WERI-Rb-1 (cell line): ENCODE data around the gene ADGRG3.

Experiments
- DNase-seq: peaks from one replicate; pipeline ENCODE4 v3.0.0-alpha.2; 2020
- H3K27ac ChIP-seq: fragments of 250-450 bp; sonication (Bioruptor Pico); 2 replicates; pipeline ENCODE4 v1.5.1; 2020; ENCODE audit warnings: mild to moderate bottlenecking, moderate library complexity
- H3K27me3 ChIP-seq: fragments of 250-450 bp; sonication (Bioruptor Pico); 2 replicates; pipeline ENCODE4 v1.5.1; 2021; ENCODE audit warnings: mild to moderate bottlenecking, low read depth, moderate library complexity; ENCODE audit not compliant: insufficient read depth, severe bottlenecking
- H3K36me3 ChIP-seq: fragments of 250-450 bp; sonication (Bioruptor Pico); 2 replicates; pipeline ENCODE4 v1.5.1; 2020; ENCODE audit warnings: mild to moderate bottlenecking, moderate library complexity
- H3K4me3 ChIP-seq: 2 replicates; pipeline ENCODE4 v1.5.1; 2011; ENCODE audit warnings: low read depth, mild to moderate bottlenecking, control low read depth, low read length
- H3K9me3 ChIP-seq: fragments of 250-450 bp; sonication (Bioruptor Pico); 2 replicates; pipeline ENCODE4 v1.5.1; 2021; ENCODE audit warnings: mild to moderate bottlenecking, moderate library complexity; ENCODE audit not compliant: severe bottlenecking
- CTCF ChIP-seq: IDR thresholded peaks from 2 replicates; pipeline ENCODE4 v1.5.1; 2011; ENCODE audit warnings: low read depth, mild to moderate bottlenecking, control low read depth, inconsistent platforms, low read length

The ADGRG3 gene

DNA sequence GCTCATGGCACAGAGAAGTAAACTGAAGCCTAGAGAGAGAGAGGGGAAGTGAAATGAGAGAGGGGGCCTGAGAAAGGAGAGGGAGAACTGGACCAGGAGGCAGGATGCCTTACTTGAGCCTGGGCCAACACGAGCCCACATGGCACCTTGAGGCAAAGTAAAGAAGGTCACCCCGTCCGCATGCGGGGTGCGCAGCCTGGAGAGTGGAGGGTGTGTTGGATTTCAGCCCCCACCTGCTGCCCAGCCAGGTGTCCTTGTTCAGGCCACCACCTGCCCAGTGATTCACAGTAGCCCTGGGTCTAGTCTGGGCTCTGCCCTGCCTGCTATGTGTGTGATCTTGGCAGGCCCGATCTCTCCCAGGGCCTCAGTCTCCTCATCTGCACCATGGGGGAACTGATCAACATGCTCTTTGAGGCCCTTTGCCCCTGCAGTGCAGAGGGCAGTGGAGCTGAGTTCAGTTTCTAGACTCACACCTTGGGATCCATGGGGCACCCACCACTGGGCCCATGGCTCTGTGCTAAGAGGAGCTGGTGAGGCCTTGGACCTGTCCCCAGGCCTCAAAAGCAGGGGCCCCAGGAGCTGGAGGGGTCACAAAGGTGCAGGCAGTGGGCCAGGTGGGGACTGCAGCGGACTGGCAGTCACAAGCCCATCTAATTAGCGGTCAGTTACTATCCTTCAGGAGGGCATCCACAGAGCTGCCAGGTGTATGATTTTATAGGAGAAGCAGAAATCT is 16.7 kb downstream of the ADGRG3 start:
- no peak for TF ChIP-seq CTCF
- Histone ChIP-seq H3K36me3 (no peaks in the 10 kb centered on the region), H3K9me3 (no peaks in the 10 kb centered on the region), H3K27me3 (no peaks in the 10 kb centered on the region), H3K4me3 (no peak overlapping the region), H3K27ac (no peak overlapping the region)
- no peak for DNase-seq

- no peaks in the 10 kb centered on the region for H3K27me3 ChIP-seq
- H3K9me3 ChIP-seq: no peaks in the 10 kb centered on the region
- DNase-seq: no peak
- H3K27ac ChIP-seq: no peak overlapping the region
- no peak for TF ChIP-seq CTCF
- no peak overlapping the region for H3K4me3 ChIP-seq
- no peaks in the 10 kb centered on the region for H3K36me3 ChIP-seq
These were observed 17.5 kb downstream of the ADGRG3 start for GRCh38 chr16:57685633-57686032.

DNA sequence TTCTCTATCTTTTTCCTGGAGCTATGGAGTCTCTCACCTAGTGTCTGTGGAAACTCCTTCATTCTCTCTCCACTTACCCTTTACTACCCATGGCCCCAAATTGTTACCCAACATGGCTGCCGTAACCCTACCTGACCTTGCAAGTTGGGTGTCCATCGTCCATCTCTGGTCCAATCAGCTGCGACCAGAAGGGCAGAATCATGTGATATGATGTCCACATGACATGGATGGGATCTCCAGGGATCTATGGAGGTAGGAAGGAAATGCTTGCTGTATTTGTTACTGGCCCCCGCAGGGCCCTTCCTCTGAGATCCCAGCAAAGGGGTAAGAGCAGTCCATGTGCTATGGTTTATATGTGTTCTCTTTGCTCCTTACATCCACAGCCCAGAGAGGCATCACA is 18.5 kb downstream of the ADGRG3 start:
- TF ChIP-seq CTCF: no peak
- no peaks in the 10 kb centered on the region for H3K9me3 ChIP-seq
- H3K4me3 ChIP-seq: no peak overlapping the region
- H3K27ac ChIP-seq: no peak overlapping the region
- H3K36me3 ChIP-seq: no peaks in the 10 kb centered on the region
- no peaks in the 10 kb centered on the region for H3K27me3 ChIP-seq
- no peak for DNase-seq

GRCh38 chr16:57687363-57687929 is 19.3 kb downstream of the ADGRG3 start:
- Histone ChIP-seq H3K36me3 (no peaks in the 10 kb centered on the region), H3K27me3 (no peaks in the 10 kb centered on the region), H3K9me3 (no peaks in the 10 kb centered on the region), H3K27ac (no peak overlapping the region), H3K4me3 (no peak overlapping the region)
- no peak for DNase-seq
- TF ChIP-seq CTCF: no peak

DNA sequence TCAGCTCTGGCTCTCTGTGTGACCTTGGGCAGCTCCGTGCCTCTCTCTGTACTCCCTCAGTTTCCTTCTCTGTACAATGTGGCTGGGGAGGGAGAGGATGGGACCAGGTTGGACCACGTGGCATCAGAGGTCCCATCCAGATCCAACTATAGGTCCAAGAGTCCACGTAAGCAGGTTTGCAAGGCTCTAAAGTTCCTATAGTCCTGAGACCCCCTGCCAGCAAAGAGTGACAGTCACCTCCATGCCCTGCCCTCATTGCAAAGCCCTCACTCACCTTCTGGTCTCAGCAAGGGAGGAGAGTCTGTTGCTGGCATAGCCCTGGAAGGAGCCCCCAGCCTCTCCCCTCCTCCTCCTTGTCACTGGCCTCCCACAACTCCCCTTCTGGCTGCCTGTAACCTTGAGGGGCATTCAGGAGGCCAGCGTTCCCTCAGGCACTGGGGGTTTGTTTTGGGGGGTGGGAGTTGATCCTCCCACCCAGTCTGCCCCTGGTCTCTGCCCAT is 20.4 kb downstream of the ADGRG3 start:
- no peaks in the 10 kb centered on the region for H3K36me3 ChIP-seq
- H3K9me3 ChIP-seq: no peaks in the 10 kb centered on the region
- no peaks in the 10 kb centered on the region for H3K27me3 ChIP-seq
- TF ChIP-seq CTCF: no peak
- H3K27ac ChIP-seq: no peak overlapping the region
- H3K4me3 ChIP-seq: no peak overlapping the region
- DNase-seq: no peak
